Measurements from ENCODE around the gene DNAJC12. TPM values are rescaled to one million over a fixed set of nuclear protein-coding genes. Genes with fewer than 3 reads are reported as not detected.
A peak's percentile ranks its signal among the peaks of the same experiment; 100 is the strongest.
"Not testable (repeated sequence)": the region's sequence is repeated elsewhere in the genome, so short reads cannot be mapped to it uniquely, and the experiment has no call there.

DNAJC12 gene
- total RNA-seq, 2 donors from 2014 or later = 8.2 to 26.2 TPM

- intact Hi-C loops (cut with DNase I) = no loop called here
- Histone ChIP-seq H3K27me3 (no peaks in the 10 kb centered on the region), H3K4me1 (no peaks in the 10 kb centered on the region), H3K36me3 (replicated peaks in 1 of 2; ENCODE audit: insufficient read depth in 1 of 2, low read depth in 2 of 2) (no peaks in the 10 kb centered on the region), H3K9me3 (no peaks in the 10 kb centered on the region), H3K4me3 (no peak overlapping the region), H3K27ac (no peak overlapping the region)
- DNase-seq (no peak), ATAC-seq (no peak)
- TF ChIP-seq, protein P1, sequence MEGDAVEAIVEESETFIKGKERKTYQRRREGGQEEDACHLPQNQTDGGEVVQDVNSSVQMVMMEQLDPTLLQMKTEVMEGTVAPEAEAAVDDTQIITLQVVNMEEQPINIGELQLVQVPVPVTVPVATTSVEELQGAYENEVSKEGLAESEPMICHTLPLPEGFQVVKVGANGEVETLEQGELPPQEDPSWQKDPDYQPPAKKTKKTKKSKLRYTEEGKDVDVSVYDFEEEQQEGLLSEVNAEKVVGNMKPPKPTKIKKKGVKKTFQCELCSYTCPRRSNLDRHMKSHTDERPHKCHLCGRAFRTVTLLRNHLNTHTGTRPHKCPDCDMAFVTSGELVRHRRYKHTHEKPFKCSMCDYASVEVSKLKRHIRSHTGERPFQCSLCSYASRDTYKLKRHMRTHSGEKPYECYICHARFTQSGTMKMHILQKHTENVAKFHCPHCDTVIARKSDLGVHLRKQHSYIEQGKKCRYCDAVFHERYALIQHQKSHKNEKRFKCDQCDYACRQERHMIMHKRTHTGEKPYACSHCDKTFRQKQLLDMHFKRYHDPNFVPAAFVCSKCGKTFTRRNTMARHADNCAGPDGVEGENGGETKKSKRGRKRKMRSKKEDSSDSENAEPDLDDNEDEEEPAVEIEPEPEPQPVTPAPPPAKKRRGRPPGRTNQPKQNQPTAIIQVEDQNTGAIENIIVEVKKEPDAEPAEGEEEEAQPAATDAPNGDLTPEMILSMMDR (IDR thresholded peaks at IDR 0.05) = no peak
- no peak for TF ChIP-seq POLR2A (IDR thresholded peaks at IDR 0.05)
These were observed 67.5 kb downstream of the DNAJC12 start for GRCh38 chr10:67770537-67770936.

DNA sequence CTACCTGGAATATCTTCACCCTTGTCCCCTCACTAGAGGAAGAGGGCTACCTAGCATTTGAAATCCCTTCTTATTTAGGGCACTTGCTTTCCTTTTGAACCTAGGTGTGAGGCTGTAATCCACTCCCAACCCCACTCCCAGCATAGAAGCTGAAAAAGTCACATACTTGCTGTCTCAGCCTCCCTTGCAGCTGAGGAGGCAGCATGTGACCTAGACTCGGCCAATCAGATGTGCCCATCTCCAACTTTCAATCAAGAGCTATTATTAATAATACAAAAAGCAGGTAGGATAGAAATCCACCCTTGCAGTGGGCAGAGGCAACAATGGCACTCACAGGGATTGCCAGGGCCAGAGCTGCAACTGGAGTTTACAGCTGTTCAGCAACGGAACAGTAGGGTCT, 70.7 kb downstream of the DNAJC12 start:
- H3K36me3 ChIP-seq (replicated peaks in 1 of 2; ENCODE audit: insufficient read depth in 1 of 2, low read depth in 2 of 2) = no peaks in the 10 kb centered on the region
- intact Hi-C loops (cut with DNase I) = no loop called here
- peaks cover 4% of the 10 kb centered on the region for H3K4me1 ChIP-seq
- TF ChIP-seq, protein P1 (IDR thresholded peaks at IDR 0.05) = no peak
- TF ChIP-seq POLR2A (IDR thresholded peaks at IDR 0.05) = no peak
- H3K4me3 ChIP-seq = no peak overlapping the region
- H3K9me3 ChIP-seq = no peaks in the 10 kb centered on the region
- ATAC-seq = no peak
- H3K27ac ChIP-seq = no peak overlapping the region
- DNase-seq = no peak
- no peaks in the 10 kb centered on the region for H3K27me3 ChIP-seq
- 78 to 90% methylated on average over 2 of the region's 2 CpGs for WGBS, 2 donors

DNA sequence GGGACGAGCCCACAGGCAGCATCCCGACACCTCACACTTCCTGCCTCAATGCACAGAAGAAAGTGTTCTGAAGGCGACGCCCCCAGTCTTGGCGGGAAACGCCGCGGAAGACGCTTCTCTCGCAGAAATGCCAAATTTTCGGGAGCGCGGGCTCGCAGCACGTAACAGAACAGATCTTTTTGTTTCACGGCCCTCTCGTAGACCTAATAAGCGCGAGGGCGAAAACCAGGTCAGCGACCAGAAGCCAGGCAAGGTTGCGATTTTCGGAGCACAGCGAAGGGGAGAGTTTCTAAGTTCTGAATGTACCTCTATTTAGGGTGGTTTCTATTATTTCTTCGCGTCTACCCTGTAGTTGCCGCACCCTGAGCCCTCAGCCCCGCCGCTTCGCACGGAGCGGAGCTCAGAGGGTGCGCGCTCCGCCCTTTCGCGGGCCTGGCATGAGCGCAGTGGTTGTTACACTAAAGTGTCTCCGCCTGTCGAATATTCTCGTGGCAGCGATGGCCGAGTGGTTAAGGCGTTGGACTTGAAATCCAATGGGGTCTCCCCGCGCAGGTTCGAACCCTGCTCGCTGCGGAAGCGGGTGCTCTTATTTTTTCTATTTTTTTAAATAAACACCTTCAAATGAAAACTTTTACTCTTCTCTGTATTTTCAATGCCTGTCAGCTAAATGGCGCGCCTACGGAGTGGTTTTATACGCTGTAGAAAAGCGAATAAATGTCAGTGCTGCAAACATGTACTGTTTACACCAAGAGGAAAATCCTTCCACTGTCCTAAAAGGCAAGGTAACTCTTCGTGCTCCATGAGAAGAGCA, 73.8 kb downstream of the DNAJC12 start:
- Histone ChIP-seq H3K27ac (peak overlapping the region; percentile 77 to 98 (median 90)), H3K36me3 (replicated peaks in 1 of 2; ENCODE audit: insufficient read depth in 1 of 2, low read depth in 2 of 2) (no peaks in the 10 kb centered on the region), H3K27me3 (no peaks in the 10 kb centered on the region), H3K4me3 (peak overlapping the region; percentile 25 to 93), H3K9me3 (no peaks in the 10 kb centered on the region), H3K4me1 (peaks cover 4% of the 10 kb centered on the region)
- peak; percentile 91 for ATAC-seq
- TF ChIP-seq, protein P1 (IDR thresholded peaks at IDR 0.05) = peak in 1 of 7 experiments; percentile 5
- peak in 1 of 3 donors; percentile 47 for TF ChIP-seq POLR2A (IDR thresholded peaks at IDR 0.05)
- DNase-seq = peak; percentile 94 to 97 (median 96)
- intact Hi-C loops (cut with DNase I) = no loop called here
- WGBS, 2 donors = 0 to 1% methylated on average over 50 to 56 of the region's 56 CpGs

GRCh38 chr10:67763499-67764011, 74.4 kb downstream of the DNAJC12 start:
- DNase-seq = peak; percentile 76 to 85 (median 83)
- Histone ChIP-seq H3K9me3 (no peaks in the 10 kb centered on the region), H3K36me3 (replicated peaks in 1 of 2; ENCODE audit: insufficient read depth in 1 of 2, low read depth in 2 of 2) (no peaks in the 10 kb centered on the region), H3K27ac (peak overlapping the region; percentile 77 to 98 (median 90)), H3K4me1 (peaks cover 4% of the 10 kb centered on the region), H3K4me3 (peak overlapping the region; percentile 5 to 93), H3K27me3 (no peaks in the 10 kb centered on the region)
- intact Hi-C loops (cut with DNase I) = no loop called here
- 0 to 1% methylated on average over 19 to 22 of the region's 22 CpGs for WGBS, 2 donors
- ATAC-seq = peak; percentile 62
- TF ChIP-seq, protein P1 (IDR thresholded peaks at IDR 0.05) = no peak
- peak in 2 of 3 donors; percentile 36 to 37 for TF ChIP-seq POLR2A (IDR thresholded peaks at IDR 0.05)

- ATAC-seq; H3K4me1 ChIP-seq; H3K27ac ChIP-seq; H3K9me3 ChIP-seq; H3K27me3 ChIP-seq; H3K36me3 ChIP-seq (replicated peaks in 1 of 2; ENCODE audit: insufficient read depth in 1 of 2, low read depth in 2 of 2); intact Hi-C loops (cut with DNase I); DNase-seq; H3K4me3 ChIP-seq: not testable (repeated sequence)
- WGBS, 2 donors = 72 to 81% methylated on average over 9 of the region's 9 CpGs
These were observed 75.4 kb downstream of the DNAJC12 start for GRCh38 chr10:67762567-67762966.
